Stimulated activated CD4-positive, alpha-beta T cell treated with anti-CD3 and anti-CD28 coated beads, Interleukin-4, amount 100 ng/mL, for 1 hour (primary cell): ENCODE data around the gene PREX1.

Source experiments
- DNase-seq: peaks from one replicate; pipeline ENCODE4 v3.0.0-alpha.2; 2020

PREX1 gene

DNA sequence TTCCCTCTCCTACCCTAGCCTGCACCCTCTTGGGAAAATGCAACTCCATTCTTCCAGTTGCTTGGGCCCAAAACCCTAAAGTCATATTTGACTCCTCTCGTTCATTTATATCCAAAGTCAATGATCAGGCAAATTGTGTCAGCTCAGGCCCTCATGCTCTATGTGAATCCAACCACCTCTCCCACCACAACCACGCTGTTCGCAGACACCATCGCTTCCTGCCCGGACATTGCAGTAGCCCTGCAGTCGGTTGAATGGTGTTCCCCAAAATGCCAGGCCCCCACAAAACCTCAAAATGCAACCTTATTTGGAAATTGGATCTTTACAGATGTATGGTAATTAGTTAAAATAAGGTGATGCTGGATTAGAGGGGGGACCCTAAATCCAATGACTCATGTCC is 98.3 kb downstream of the PREX1 start:
- no peak for DNase-seq

DNA sequence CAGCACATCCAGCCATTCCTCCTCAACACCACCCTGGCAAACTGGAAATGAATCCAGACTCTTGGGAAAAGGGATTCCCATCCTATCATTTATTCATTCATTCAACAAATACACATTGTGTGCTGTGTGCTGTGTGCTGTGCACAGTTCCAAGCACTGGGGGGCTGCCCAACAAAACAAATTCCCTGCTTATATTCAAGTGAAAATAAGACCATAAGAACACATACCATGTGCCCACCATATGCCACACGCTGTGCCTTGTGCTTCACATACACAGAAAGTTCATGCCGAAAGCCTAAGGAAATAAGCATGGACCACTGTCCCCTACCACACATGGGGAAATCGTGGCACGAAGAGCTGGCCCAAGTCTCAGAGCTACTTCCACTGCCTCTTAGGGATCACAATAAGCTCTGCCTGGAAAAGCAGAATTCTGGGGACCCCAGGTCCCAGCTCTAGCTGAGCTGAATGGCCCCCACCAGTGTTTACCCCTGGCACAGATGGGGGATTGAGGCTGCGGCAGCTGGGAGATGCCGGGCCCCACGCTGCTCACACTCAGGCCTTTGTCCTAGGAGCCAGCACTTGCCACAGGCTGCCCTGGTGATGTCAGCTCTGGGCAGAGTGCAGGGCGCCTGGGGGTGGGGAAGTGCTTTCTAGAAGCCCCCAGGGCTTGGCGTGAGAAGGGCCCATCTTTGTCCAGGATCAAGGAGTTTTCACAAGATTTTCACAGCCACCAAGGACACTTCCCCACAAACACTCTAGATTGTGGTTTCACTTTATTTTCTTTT is 99.6 kb downstream of the PREX1 start:
- no peak for DNase-seq

DNA sequence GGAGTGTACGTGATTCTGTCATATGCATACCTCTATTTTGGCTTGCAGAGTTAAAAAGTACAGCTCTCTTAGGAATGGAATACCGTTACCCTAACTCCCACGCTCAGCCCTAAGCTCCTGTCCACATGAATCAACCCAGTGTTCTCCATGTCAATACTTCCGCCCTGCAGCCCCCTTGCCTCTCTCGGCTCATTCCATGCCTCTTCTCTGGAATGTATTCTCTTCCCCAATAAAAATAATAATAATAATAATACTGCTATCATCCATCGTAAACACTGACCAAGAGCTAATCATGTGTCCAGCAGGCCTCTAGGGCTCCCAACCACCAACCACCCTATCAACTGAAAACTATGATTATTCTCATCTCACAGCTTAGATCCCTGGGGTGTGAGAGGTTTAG is 100.6 kb downstream of the PREX1 start:
- no peak for DNase-seq

DNA sequence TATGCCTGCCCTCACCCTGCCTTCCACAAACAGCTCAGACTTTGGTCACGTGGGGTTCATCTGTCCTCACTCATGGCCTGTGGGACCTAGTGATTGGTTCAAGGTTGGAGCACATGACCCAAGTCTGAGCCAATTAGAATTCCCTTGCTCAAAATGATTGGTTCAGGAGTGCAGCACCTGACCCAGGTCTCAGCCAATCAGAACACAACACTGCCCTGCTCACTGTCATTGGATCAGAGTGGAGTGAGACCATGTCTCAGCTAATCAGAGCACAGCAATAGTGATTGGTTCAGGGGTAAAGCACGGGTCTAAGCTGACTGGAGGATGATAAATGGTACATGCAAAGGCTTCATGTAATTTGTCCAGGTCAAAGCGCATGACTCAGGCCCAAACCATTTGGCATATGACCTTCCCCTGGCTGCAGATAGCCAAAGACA is 102.2 kb downstream of the PREX1 start:
- DNase-seq: no peak

DNA sequence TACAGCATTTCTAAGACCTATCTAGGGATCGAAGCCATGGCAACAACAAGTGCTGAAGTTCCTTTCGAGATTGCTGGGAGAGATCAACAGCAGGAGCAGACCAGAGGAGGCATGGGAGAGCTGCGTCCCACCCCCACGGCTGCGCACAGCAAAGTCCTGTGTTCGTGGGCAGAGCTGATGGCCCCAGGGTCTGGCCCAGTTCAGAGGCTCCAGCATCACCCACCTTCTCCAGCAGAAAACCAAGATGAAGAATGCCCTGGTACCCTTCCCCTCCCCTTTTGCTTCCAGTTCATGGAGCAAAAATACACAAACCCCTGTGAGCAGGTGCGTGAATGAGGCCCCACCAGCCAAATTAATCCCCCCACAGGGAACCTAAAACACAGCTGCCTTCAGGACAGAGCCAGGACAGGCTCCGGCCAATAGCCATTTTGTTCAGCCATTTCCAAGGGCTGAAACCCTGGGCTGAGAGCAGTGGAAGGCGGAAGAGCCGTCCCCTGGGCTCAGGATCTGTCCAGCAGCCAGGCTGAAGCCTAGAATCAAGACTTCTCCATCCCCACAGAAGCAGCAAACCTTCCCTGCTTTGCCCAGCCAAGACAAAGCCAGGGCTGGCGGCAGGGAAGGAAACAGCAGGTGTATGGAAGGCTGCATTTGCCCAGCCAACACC is 102.8 kb downstream of the PREX1 start:
- DNase-seq: no peak

DNA sequence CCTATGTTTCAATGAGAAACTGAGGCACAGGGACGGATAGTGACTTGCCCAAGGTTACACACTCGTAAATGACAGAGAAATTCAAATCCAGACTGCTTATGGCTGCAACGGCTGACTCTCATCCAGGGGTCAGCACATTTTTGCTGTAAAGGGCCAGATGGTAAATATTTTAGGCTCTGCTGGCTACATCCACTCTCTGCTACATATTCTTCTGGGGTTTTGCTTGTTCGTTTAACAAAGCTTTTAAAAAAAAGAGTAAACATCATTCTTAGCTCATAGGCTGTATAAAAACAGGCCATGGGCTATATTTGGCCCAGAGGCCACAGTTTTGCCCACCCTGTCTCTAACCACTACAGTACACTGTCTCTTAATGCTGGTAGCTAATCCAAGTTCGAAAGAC is 103.4 kb downstream of the PREX1 start:
- DNase-seq: no peak

DNA sequence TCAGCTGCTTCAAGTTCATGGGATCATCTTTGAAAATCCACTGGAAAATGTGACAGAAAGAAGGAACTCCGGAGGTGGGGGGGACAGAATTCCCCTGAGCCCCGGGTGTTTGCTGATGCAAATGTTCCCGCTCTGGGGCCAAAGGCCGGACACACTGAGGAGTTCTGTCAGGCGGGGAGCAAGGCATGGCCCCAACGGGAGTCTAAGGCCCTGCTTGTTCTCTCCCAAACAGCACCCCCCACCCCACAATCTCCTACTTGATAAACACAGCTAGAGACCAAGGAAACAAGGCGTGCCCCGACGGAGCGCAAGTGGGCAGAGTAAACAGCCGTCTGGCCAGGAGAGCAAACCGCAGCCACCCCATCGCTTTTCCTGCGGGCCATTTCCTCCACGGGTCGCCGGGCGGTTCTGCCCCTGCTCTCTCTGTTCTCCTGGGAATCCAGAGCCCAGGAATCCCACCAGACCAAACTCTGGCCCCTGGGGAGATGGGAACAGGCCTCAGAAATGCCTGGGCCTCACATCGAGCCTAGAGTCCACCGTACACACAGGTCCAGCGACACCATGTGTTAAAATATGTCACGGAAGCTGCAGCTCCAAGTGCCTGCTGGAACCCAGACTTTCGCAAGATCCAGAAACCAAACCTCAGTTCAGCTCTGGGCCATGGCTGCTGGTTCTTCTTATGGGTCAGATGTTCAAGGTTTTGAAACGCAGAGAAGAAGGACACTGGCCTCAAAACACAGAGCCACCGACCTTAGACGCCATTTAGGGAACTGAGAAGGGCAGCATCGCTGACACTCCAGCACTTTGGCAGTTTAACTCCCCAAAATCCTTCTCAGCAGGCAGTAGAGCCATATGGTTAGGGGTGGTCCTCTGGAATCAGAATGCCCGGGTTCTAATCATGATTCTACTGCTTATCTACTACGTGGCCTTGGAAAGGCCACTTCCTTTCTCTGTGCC is 104.2 kb downstream of the PREX1 start:
- no peak for DNase-seq

DNA sequence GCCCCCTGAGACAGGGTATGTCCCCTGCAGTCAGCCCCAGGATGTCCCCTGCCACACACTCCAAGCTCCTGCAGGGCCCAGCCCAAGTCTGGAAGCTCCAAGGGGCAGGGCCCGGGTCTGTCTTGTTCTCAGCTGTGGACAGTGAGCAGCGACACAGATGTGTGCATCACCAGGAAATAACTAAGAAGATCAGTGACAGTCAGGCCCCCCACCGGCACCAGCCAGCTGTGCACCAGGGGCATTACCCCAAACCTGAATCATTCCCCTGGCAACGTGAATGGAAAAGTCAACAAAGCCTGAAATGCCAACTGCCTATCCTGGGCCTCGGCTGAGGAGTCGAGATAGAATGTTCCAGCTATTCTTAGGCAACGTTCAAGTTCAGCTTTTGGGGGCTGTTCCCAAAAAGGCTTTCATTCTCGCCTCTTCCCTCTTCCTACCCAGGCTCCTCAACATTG is 105.0 kb downstream of the PREX1 start:
- no peak for DNase-seq

DNA sequence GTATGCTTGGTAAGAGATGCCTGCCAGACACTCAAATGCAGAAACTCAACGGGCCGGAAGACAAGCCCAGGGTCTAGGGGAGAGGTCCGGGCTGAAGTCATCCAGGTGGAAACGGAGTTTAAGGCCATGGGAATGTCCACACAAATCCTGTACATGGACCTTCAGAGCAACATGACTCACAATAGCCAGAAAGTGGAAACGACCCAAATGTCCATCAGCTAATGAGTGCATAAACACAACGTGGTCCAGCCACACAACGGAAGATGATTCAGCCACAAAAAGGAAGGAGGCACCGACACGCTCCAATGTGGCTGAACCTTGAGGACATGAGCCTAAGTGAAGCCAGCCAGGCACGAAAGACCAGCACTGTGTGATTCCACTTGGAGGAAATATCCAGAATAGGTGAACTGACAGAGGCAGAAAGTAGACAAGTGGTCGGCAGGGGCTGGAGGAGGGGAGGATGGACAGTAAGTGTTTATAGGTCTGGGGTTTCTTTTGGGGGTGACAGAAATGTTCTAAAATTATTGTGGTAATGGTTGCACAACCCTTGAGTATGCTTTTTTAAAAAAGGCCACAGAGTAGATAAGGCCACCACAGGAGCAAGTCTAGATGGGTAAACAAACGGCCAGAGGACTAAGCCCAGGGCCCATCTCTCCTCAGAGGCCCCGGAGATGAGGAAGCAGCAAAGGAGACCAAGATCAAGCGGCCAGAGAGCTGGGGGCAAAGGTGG is 105.6 kb downstream of the PREX1 start:
- no peak for DNase-seq

DNA sequence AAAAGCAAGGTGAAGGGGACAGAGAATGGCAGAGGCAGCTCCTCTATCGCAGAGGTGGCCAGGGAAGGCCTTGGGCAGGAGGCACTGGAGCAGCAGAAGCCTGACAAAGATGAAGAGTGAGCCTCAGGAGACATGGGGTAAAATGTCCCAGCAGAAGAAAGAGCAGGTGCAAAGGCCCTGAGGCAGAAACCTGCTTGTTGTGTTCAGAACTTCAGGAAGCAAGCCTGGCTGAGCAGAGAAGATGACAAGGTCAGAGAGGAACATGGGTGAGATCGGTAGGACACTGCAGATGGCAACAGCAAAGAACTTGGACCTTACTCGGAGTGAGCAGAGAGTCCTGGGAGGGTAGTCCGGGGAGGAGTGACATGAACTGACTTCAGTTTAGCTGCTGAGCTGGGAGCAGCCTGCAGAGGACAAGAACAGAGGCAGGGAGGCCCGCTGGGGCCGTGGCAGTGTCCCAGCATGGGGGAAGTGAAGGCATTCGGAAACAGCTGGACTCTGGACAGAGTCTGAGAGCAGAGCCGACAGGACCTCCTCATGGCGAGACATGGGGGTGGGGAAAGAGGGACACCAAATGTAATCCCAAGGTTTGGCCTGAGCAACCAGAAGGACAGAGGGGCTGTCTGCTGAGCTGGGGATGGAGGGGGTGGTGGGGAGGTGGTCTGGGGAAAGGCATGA is 106.3 kb downstream of the PREX1 start:
- no peak for DNase-seq

DNA sequence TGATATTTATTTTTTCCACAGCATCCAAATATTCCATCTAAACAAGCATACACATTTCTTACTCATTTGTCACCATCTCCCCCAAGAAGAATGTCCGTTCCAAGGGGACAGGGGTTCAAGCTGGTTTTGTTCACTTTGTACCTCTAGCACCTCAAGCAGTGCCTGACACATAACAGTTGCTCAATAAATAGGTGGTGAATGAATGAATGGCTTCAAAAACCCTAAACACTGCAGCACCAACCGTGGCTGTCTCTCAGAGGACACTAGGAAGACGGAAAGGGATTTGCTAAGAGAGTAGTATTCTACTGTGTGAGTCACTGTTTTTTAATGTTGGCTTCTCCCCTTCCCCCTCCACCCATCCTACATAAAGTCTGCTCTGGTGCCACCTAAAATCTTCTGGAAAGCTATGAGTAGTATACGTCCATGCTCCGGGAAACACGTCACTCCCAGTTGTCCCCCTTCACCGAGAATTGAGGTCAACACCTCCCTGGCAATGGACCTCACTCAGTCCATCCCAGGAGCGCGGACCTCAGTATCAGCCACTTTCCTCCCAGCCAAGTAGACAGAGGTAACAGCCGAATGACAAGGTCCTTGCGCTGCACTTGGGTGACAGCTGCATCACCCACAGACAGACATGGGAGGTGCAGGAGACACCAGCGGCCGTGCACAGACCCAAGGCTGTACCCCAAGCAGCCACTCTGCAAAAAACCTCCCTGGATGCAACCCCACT is 107.4 kb downstream of the PREX1 start:
- no peak for DNase-seq

DNA sequence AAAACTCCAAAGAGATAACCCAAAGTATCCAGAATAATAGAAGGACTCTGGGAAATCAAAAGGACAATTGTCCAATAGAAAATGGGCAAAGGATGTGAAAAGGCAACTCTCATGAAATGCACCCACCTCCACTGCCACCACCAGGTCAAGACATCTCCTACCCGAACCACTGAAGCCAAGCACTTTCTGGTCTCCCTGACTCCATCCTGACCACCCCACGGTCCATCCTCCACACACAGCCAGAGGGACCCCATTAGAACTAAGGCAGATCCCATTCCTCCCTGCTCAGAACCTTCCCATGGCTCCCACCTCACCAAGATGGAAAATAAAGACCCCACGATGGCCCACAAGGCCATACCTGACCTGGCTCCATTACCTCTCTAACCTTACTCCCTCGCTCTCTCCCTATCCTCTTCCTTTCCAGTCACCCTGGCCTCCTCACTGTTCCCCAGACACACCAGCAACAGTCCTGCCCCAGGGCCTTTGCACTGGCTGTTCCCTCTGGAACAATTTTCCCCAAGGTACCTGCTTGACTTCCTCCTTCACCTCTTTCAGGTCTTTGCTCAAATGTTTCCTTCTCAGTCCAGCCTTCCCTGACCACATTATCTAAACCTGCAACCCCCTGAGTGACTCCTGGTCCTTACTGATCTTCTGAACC is 108.1 kb downstream of the PREX1 start:
- DNase-seq: no peak

DNA sequence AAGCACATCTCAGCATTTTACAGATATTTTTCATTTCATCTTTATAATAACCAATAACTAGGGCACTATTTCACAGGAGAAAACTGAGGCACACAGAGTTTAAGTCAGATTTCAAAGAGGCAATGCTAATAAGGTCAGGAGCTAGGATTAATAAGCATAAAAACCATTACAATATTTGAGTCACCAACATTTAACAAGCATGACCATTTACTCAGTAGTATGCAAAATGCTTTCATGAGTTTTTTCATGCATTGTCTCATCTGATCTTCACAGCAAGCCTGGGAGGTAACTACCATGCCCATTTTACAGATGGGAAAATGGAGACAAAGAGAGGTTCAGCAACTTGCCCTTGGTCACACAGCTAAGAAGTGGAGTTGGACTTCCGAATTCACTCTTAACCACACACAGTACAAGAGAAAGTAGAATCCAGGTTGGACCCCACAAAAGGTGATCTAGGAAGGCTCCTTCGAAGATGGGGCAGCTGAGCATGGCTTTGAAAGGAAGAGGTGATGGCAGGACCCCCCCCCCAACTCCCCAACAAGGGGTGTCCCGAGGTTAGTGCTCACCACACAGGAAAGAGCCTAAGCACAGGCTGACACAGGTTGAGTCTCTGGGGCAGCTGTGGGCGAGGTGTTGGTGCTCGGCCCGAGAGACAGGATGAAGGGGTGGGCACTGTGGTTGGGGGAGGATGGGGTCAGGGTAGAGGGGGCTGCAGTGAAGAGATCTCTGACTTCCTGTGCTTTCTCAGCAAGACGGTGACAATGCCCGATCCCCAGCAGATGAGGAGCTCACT is 108.8 kb downstream of the PREX1 start:
- DNase-seq: peak; percentile 10

DNA sequence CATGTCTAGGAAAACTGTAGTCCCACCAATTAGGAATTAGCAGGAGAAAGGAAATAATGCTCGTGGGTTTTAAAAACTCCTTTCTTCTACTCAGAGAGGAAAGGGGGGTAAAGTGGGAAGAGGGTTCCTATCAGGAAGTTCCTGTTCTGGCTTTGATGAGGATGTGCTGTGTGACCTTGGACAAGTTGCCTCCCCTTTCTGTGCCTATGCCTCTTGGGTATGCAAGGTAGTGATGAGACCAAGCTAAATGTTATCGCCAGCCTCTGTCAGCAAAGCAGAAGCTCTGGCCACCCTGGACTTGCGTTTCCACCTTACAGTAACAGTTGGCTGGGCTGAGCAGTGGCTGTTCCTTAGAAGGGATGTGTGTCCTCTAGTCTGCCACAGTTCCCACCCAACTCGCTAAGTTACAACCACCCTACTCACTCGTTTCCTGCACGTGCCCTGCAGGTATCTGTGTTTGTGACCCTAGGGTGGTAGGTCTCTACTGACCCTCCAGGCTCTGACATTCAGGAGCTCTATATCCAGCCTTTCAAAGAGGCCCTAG is 110.0 kb downstream of the PREX1 start:
- no peak for DNase-seq

DNA sequence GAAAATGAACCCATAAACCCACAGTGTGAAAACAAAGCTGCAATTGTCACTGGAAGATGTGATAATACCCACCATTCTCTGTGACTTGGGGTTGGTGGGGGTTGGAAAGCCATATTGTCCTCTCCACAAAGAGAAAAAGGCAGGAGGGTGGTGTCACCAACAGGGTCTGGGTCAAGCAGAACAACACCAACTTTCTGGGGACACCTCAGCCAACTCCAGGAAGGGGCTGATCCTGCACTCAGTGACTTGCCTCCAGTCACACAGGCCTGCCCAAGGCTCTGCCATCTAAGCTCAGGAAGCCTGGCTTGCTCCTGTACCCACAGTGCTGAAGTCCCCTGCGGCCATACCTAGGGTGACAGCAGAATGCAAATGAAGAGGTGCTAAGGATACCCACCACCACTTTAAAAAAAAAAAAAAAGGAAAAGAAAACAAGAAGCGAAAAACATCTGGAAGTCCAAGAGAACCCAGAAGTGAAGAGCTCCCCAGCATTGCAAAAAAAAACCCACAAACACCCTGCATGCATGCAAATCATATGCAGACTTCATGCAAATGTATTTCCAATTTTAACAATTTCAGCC is 110.6 kb downstream of the PREX1 start:
- no peak for DNase-seq

DNA sequence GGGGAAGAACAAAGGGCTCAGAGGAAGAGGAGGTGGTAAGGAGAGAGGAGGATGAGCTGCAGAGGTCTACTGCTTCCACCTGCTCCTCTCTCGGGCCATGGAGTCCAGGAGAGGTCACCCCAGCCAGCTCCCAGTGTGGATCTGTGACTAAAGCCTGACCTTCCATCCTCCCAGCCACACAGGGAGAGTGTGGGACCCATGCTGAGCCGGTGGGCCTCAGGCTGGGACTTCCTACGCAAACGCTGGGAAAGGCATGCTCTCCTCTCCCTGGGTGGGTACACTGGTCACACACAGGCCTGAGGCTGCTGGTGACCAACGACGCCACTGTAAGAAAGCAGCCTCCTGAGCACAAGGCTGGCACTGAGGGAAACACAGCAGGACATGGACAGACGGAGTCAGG is 111.3 kb downstream of the PREX1 start:
- no peak for DNase-seq

DNA sequence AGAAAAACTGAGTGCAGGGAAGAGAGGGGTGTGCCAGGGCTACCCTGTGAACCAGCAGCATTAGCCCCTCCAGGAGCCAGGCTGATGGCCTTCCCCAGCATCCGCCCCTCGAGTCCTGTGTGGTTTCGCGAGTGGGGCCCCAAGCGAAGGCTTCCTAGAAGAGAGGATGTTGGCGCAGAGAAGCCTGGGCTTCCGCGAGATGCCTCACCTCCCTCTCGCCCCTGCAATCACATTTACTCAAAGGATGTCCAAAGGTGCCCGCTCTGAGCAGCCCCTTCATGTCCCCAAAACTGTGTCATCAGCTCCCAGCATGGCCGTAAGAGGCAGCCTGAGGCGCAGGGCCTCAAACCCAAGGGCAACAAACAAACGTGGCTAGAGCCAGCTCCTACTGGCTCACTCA is 111.7 kb downstream of the PREX1 start:
- peak; percentile 47 for DNase-seq

DNA sequence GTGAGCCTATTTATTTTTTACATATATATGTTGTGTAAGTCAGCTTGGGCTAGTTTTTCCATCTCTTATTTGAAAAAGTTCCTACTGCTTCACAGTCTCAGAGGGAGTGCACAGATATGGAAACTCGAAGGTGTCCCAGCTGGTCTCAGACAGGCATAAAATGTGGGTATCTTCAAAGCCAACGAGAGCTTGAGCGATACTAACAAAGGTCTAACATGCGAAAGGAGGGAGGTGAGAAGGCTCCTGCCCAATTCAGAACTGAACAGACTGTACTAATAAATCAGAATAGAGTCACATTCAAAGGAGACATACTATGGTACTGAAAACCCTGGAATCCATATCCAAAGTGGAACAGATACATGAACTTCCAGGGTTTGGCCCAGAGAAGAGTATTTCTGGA is 113.0 kb downstream of the PREX1 start:
- no peak for DNase-seq
